Esophagus mucosa (tissue), 1 donor: ENCODE results near the gene RXFP3. TPM values are rescaled to one million over a fixed set of nuclear protein-coding genes. Genes with fewer than 3 reads are reported as not detected.
"Not testable (repeated sequence)": the region's sequence is repeated elsewhere in the genome, so short reads cannot be mapped to it uniquely, and the experiment has no call there.

Source experiments
- ATAC-seq: fragments of 200-7000 bp; cut with Tn5 transposase; one replicate; pipeline ENCODE4 v1.9.1; 2020
- total RNA-seq: library from RNA; stranded (reverse); gene quantifications from one replicate; pipeline ENCODE4 v1.2.4, GENCODE V29; 2023
- donor health status: DM: yes; HTN: yes; CAD: no.

The RXFP3 gene
- total RNA-seq, 1 donor from 2014 or later: not detected

DNA sequence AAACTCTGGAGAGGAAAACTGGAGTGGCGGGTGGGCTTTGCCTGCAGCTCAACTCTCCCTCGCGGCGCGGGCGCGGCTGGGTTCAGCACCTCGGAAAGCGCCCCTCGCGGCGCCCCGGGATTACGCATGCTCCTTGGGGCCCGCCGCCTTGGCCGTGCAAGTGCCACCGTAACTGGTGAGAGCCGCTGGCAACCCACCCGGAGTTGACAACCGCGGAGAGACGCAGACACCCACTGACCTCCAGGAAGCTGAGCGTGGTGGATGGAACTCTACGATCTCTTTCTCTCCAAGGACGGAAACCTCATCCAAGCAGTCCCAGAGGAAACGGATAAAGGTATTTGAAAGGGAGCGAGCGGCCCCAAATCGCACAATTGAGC is 194 bp upstream of the RXFP3 start:
- ATAC-seq: peak; percentile 45

DNA sequence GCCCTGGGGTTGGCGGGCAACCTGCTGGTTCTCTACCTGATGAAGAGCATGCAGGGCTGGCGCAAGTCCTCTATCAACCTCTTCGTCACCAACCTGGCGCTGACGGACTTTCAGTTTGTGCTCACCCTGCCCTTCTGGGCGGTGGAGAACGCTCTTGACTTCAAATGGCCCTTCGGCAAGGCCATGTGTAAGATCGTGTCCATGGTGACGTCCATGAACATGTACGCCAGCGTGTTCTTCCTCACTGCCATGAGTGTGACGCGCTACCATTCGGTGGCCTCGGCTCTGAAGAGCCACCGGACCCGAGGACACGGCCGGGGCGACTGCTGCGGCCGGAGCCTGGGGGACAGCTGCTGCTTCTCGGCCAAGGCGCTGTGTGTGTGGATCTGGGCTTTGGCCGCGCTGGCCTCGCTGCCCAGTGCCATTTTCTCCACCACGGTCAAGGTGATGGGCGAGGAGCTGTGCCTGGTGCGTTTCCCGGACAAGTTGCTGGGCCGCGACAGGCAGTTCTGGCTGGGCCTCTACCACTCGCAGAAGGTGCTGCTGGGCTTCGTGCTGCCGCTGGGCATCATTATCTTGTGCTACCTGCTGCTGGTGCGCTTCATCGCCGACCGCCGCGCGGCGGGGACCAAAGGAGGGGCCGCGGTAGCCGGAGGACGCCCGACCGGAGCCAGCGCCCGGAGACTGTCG is 976 bp downstream of the RXFP3 start:
- no peak for ATAC-seq

DNA sequence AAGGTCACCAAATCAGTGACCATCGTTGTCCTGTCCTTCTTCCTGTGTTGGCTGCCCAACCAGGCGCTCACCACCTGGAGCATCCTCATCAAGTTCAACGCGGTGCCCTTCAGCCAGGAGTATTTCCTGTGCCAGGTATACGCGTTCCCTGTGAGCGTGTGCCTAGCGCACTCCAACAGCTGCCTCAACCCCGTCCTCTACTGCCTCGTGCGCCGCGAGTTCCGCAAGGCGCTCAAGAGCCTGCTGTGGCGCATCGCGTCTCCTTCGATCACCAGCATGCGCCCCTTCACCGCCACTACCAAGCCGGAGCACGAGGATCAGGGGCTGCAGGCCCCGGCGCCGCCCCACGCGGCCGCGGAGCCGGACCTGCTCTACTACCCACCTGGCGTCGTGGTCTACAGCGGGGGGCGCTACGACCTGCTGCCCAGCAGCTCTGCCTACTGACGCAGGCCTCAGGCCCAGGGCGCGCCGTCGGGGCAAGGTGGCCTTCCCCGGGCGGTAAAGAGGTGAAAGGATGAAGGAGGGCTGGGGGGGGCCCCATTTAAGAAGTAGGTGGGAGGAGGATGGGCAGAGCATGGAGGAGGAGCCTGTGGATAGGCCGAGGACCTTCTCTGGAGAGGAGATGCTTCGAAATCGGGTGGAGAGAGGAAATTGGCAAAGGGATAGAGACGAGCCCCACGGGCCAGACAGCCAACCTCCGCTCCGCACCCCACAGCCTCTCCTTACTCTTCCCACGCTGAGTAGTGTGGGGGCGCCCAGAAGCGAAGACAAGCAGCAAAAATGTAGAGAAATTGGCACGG is 1.7 kb downstream of the RXFP3 start:
- ATAC-seq: no peak

DNA sequence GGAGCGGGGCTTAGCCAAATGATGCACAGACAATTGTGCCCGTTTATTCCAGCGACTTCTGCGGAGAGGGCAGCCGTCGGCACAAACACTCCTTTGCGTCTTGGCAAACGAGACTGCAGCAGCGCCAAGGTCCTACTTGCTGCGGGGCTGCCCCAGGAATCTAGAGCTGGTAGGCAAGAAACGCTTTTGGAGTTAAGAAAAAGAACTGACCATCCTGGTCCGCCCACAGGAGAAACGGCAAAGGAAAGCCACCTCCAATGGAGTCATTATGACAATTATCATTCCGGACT is 2.3 kb downstream of the RXFP3 start:
- ATAC-seq: no peak

DNA sequence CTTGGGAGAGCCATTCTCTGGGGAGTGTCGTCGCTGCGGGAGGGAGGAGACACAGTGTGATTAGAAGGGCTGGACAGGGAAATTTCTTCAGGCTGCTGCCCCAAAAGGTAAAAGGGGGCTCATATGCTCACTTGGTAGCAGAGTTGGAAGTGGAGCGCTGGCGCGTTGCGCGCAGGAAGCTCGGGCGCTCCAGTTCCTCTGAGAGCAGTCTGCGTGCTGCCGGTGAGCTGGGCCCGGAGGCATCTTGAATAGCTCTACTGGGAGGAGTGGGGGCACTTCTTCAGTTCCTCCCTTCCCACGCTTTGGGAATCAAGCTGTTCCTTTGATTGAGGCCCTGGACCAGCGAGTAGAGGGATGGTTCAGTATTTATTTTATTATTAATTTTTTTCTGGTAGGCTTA is 2.7 kb downstream of the RXFP3 start:
- ATAC-seq: no peak

DNA sequence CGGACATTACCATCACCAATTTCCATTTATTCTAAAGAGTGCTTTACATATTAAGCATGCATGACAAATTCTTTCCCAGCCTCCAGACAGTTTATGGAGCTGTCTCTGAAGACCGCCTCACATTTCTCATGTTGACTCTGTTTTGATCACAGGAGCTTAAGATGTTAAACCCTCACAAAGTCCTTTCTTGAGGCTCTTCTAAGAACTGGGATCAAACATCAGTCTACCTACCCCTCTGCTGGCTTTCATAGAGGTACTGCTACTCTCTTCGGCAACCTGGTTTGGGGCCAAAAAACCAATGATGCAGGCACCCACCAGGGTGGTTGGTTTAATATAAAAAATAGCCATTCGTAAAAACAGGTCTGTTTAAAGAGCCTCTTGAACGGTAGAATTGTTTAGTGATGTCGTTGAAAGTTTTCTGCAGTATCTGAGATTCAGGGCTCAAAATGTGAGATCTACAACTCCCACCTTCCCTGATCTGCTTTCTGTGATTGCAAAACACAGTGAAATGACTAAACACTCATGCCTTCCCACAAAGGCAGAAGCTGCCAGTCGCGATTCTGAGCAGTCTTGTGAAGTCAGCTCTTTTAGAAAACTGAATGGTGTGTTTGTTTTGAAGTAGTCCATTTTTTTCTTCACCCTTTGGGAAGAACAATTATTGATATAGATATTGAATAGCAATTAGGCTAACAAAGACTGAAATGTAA is 3.5 kb downstream of the RXFP3 start:
- ATAC-seq: no peak

DNA sequence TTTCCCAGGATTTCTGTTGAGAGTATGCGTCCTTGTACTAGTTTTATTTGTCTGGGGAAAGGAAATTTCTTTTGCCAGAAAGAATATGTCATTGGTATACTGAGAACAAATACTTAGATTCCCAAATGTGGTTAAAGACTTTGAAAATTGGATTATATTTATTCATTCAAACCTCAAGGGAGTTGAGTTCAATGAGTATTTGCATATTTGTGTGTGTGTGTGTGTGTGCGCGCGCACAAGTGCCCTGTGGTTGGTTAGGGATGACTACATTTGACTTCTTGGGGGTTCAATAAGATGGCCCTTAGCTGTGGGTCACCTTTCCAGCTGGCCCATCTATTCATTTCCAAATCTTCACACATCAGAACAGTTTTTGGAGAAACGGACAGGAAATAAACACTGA is 4.9 kb downstream of the RXFP3 start:
- ATAC-seq: no peak

DNA sequence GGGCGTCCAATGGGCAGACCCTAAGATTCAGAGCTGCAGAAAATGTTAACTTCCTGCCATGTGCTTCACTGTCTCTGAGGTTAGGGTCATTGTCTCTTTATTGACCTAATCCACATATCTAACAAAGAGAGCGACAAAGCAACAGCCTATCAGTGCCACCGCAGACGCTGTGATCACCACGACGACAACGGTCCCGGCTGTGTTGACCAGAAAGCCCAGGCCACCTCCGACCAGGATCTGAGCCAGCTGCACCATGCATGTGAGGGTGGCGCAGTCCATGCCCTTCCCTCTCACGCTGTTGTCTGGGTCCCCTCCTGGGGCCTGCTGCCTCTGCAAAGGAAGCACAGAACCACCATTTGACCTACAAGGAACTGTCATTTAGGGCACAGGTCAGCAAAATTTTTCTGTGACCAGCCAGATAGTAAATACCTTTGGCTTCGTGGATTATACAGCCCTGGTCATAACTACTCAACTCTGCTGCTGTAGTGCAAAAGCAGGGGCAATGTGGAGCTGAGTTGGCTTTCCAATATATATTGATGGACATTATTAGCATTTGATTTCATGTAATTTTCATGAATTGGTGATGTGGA is 8.5 kb downstream of the RXFP3 start:
- ATAC-seq: no peak

DNA sequence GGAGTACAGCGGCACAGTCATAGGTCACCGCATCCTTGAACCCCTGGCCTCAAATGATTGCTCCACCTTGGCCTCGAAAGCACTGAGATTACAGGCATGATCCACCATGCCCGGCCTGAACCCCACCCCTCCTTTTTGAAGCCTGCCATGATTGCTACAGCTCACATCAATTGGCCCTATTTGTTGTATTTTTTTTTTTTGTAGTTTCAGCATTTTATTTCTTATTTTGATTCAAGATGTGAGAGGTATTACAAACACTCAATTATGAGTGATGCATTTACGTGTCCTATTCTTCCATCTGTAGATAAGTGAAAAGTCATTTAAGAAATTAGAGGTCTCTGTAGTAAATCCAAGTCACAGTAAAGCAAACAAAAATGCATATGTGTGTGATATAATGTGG is 16.0 kb downstream of the RXFP3 start:
- ATAC-seq: not testable (repeated sequence)

DNA sequence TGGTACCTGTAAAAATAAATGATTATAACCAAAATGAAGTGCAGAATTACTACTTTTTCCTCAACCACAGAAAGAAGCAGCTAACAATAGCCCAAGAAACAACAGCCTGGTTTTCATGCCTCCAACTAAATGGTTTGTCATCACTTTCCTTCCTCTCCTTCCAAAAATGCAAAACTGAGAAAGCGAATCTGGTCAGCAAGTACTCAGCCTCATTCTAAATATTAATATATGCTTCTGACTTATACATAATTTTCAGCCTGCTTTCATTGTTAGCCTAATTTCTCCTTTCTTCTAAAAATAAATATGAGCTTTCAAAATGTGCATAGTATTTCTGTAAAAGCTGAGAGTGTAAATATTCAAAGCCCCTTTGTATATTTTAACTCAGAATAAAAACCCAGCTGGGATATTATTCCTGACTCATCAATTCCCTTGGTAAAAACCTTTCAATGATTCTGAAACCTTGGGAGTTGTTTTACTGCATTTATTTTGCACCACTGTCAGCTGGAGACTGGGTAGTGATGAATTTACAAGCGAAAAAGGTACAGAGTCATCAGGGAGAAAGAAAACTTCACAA is 21.5 kb downstream of the RXFP3 start:
- ATAC-seq: no peak

DNA sequence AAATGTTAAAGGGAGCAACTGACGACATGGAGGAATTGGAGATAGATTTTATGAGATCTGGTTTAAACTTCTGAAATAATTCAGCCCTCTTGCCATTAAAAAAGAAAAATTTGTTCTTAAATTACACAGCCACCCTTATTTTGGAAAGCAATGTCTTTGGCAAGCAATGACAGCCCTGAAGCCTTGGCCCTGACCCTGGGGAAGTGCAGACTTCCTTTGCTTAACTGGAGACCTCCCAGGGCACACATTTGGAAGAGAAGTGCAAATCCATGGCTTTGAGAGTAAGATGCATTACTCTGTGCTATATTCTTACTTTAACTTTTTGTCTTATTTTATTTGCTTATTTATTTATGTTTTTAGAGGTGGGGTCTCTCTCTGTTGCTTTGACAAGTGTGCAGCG is 22.0 kb downstream of the RXFP3 start:
- no peak for ATAC-seq

DNA sequence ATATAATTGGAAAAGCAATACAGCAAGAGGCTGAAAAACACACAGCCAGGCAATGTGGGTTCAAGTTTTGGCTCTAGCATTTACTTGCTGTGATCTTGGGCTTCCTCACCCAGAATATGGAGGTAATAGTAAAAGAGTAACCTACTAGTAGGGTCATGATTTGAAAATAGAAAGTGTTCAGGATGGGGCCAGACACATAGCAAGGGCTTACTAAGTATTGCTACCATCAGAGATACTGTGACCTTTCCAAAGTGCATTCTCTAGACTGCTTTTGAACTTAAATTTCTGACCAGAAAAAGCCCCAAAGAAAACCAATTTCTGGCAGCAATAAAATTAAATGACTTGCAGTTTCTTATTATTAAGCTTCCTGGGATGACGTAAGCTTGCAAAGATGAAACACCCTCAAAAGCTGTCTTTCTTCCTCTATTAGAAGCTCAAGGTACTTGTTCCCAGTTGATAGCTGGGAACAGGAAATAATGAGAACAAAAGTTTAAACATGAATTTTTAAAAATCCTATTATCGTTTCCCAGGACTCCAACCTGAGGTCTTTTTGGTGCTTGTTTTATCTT is 28.0 kb downstream of the RXFP3 start:
- ATAC-seq: no peak

DNA sequence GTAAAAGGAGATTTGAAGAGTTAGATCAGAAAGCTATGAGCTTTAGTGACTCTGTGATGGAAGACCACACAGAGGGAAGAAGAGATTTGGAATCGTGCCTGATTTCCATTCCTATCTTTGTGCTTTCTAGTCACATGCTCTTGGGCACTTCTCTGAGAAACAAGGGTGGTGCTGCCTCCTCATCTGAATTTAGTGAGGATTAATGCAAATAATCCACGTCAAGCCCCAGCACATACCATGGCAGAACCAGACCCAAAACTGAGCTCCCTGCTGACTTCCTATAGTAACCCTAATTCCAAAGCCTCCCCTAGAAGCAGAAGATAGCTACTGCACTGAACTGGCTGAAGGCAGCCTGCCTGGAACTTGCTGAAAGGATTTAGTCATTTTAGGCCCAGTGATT is 30.6 kb downstream of the RXFP3 start:
- no peak for ATAC-seq

DNA sequence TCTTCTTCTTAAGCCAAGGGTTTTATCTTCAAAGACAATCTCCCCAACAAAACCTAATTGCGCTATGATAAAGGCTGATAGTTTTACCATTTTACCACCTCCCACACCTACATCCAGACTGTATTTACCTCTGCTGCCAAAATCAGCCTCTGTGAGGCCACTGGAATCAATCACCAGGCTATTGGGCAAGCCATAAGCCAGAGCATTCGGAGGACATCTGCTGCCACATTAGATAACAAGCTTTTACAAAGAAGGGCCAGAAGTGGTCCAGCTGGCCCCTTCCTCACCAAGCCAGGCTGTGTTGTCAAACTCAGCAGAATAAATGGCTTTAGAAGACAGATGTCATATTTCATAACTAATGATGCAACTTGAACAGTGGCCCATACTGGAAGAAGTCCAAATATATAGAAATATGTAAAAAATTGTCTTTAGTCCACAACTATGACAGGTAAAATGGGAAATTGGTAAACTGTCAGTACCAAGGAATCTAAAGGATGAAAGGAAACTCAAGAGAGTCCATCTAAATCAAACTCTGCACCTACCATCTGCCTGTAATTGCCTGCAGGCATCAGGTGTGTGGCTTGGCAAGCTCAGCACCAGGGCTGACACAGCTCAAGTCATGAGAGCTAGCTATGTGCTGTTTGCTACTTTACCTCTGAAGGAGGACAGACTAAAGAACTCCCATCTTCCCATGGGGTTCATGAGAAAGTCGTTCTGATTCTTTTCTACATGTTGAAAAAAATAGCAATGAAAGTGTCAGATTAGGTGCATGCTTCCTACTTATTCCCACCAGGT is 32.2 kb downstream of the RXFP3 start:
- ATAC-seq: no peak

DNA sequence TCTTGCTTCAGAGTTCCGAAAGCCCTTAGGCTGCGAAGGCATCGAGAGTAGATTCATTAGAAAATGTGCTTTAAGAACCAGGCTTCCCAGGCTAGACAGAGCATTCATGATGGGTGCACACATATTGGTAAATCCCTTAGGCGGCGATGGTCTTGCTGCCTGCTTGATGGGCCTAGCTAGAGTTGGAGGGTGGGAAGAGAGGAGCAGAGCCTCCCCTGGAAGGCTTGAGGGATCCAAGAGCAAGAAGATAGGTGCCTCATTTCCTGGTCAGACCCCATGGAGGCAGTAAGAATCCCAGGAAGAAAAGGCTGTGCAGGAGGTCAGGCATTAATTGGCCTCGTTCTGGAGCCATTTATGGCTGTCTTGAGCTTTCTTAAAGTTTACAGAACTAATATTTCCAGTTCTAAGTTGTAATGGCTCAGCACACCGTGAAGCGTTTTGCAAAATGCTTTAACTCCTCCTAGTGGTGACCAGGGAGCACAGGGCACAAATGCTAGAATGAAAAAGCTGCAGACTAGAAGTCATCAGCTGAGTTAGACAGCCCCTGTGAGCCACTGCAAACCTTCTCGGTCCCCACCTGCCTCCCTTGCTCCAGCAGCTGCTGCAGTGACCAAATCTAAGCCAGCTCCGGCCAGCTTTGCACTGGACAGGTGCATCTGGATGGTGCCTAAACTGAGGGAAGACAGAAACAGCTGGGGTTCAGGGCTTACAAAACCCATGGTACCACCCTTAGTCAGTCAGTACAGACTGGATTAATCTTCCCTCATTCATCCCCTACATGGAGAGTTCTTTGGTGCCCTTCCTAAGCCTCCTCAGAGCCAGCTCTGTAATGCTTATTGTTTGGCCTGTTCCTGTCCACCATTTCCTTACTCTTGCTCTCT is 33.6 kb downstream of the RXFP3 start:
- ATAC-seq: peak; percentile 74

DNA sequence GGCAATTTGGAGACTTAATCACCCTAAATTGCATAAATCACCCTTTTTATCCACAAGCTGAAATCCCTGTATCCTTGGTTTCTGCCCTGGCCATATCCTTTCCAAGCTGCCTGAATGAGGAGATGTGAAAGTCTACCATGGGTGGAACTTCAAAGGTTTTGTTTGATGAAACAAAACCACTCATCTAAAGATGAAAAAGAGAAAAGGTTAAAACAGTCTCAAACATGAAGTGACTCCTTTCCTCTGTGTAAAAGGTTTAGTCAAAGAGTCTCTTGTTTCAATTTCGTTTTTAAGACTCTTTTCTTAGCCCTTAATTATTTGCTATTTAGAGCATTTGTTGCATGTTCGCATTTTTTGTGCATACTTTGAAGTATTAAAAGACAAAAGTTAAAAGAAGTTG is 37.1 kb downstream of the RXFP3 start:
- ATAC-seq: no peak

DNA sequence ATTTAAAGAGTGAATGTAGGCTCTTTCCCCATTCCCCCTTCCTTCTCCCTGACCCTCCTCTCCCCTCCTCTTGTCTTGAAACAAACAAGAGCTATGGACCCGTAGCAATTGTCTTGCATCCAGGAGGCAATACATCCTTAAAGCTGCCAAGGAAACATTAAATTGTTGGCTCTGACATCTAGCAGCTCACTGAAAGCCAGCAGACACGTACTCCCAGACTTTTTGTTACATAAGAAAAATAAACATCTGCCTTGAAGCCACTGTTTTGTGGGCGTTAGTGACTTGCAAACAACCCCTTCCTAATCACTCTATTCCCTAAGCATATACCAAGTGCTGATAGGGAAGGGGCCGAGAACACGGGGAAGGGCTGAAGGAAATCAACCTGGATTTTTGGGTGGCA is 39.7 kb downstream of the RXFP3 start:
- ATAC-seq: no peak

DNA sequence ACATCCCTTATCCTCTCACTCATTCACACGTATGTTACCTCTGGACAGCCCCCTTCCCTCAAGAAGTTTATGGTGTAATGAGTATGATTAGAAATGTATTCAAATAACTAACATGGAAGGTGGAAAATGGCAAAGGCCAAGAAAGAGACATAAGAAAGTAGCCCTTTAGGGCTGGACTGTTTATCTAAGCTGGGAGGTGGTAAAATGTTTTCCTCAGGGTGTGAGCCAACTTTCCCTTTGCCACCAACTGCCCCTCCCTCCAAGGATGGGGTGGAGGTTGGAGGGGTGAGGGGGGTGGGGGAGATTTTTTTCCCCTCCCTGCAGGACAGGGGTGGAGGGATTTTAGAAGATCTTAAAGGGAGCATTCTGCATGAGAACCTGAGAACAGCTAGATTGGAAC is 40.1 kb downstream of the RXFP3 start:
- no peak for ATAC-seq

DNA sequence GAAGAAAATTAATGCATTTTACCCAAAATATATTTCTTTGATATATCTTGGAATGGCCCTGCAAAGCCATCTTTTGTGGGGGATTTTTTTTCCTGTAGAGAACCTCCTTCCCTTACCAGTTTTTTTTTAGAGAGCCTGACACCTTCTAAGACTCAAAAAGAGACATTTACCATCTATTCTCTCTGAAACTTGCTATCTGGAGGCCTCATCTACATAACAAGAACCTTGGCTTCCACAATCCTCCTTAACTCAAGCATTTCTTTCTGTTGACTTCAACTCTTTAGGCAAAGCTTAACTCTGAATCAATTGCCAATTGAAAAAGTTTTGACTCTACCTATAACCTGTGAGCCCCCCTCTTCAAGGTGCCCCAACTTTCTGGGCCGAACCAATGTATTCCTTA is 42.1 kb downstream of the RXFP3 start:
- no peak for ATAC-seq

DNA sequence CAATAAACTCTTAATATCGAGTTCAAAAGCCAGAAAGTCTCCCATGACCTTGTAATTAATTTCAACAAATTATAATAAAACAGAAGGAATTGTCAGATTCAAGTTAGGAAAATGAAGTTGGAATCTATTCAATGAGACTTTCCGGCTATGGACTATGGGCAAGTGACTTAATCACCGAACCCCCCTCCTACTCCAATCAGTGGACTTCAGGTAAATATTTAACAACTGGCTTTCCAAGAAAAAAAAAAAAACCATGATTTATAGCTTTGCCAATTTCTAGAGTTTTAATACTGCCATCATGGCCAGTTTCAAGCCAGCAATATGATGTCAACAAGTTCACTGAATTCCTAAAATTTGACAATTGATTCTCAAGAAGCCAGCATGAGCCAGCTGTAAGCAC is 43.8 kb downstream of the RXFP3 start:
- no peak for ATAC-seq
